Frontal cortex (tissue), 4 donors: ENCODE results near the gene MTHFD2L. TPM values are rescaled to one million over a fixed set of nuclear protein-coding genes. Genes with fewer than 3 reads are reported as not detected.
"Not testable (repeated sequence)": the region's sequence is repeated elsewhere in the genome, so short reads cannot be mapped to it uniquely, and the experiment has no call there.

Source experiments
- DNase-seq, 2 donors: peaks; one replicate each; pipeline ENCODE4 v3.0.0; 2012; ENCODE audit warnings: low spot score in 2 of 2
- FAIRE-seq: peaks from 2 replicates; lab custom pipeline; 2012; peaks lifted over from hg19 to GRCh38; lab: Jason Lieb, UNC
- total RNA-seq: library from RNA; depleted of rRNA; stranded (reverse); fragments of >200 nt; gene quantifications from one replicate; pipeline ENCODE4 v1.2.3, GENCODE V29; 2014
- donor health status: control.
- donor health status: control.
- donor health status: control.

MTHFD2L gene
- total RNA-seq, 1 donor from 2014 or later, result 44.0 TPM

DNA sequence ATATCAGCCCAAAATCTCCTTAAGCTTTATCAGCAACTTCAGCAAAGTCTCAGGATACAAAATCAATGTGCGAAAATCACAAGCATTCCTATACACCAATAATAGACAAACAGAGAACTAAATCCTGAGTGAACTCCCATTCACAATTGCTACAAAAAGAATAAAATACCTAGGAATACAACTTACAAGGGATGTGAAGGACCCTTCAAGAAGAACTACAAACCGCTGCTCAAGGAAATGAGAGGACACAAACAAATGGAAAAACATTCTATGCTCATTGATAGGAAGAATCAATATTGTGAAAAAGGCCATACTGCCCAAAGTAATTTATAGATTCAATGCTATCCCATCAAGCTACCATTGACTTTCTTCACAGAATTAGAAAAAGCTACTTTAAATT is 27.1 kb upstream of the MTHFD2L start:
- DNase-seq, FAIRE-seq: not testable (repeated sequence)

DNA sequence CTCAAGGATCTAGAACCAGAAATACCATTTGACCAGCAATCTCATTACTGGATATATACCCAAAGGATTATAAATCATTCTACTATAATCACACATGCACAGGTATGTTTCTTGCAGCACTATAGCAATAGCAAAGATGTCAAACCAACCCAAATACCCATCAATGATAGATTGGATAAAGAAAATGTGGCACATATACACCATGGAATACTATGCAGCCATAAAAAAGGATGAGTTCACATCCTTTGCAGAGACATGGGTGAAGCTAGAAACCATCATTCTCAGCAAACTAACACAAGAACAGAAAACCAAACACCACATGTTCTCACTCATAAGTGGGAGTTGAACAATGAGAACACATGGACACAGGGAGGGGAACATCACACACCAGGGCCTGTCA is 25.7 kb upstream of the MTHFD2L start:
- not testable (repeated sequence) for DNase-seq, FAIRE-seq

DNA sequence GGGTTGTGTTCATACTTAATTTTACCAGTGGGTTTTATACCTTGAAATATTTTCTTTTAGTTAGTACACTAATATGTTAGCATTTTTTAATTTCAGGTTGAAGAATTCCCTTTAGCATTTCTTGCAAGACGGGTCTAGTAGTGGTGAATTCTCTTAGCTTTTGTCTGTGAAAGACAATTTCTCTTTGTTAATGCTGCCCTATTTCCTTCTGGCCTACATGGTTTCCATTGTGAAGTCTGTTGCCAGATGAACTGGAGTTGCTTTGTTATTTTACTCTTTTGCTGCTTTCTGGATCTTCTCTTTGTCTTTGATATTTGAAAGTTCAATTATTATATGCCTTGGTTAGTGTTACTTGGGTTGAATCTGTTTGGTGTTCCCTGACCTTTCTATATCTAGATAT is 25.0 kb upstream of the MTHFD2L start:
- no peak for DNase-seq

DNA sequence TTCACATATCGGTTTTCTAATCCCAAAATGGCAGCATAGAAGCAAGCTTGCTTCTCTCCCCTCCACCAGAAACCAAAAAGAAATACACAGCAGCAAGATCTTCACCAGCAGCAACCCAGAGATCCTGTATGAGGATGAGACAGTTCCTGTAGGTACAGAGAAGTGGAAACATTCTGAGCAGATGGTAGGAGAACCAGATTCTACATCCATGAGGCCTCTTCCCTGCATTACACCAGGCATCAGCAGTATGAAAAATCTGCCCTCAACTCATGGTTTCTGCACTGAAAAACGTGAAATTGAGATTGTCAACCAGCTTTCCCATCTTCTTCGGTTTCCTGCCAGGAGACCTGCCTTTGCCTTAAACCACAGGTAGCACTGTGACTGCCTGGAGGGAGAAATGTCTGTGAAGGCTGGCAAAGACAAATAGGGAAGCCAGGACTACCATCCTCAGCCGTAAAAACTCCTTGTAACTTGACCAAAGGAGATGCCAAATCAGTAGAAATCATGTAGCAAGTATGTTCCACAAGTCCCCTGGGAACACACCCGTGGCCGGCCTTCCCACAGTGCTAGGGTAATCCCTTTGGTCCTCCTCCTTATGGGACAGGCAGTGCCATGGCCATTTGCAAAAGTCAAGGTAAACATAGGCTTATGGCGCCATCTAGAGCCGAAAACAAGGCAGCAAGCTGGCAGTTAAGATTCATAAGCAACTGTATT is 24.0 kb upstream of the MTHFD2L start:
- FAIRE-seq (no peak), DNase-seq (no peak)

More for the DNA sequence above, 25.0 kb upstream of the MTHFD2L start:
- FAIRE-seq, result peak; percentile 55

DNA sequence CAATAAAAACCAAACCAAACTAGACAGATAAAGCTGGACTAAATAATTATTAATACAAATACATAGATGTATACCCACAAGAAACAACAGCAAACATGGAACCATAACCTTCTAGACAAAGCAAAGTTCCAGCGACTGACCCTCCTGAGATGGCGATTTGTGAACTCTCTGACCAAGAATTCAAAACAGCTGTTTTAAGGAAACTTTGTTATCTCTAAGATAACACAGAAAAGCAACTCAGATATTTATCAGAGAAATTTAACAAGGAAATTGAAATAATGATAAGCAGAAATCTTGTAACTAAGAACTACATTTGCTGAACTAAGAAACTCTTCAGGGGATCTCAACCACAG is 23.4 kb upstream of the MTHFD2L start:
- DNase-seq, result no peak
- FAIRE-seq, result no peak

DNA sequence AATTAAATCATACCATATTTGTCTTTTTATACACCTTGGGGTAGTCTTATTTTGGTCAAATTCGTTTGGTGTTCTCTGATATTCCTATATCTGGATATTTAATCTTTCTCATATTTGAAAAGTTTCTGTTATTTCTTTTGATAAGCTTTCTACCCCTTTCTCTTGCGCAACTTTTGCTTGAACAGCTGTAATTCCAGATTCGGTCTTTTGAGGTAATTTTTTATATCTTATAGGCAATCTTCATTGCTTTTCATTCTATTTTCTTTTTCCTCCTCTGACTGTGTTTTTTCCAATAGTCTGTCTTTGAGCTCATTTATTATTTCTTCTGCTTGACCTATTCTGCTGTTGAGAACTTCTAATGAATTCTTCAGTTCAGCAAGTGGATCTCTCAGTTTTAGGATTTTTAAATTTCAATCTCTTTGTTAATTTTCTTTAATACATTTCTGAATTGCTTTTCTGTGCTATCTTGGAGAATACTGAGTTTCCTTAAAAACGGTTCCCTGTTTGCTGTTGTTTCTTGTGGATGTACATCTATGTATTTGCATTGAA is 11.3 kb upstream of the MTHFD2L start:
- no peak for DNase-seq

DNA sequence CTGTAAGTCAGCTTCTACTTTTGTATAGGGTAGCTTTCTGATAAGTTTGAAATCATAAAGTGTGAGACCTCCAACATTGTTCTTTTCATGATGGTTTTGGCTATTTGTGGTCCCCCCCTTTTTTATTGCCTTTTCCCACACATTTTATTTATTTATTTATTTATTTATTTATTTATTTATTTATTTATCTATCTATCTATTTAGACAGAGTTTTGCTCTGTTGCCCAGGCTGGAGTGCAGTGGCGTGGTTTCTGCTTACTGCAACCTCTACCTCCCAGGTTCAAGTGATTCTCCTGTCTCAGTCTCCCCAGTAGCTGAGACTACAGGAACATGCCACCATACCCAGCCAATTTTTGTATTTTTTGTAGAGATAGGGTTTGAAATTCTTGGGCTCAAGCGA is 9.7 kb upstream of the MTHFD2L start:
- DNase-seq (no peak), FAIRE-seq (no peak)

More for the DNA sequence above, 11.3 kb upstream of the MTHFD2L start:
- FAIRE-seq, result no peak

DNA sequence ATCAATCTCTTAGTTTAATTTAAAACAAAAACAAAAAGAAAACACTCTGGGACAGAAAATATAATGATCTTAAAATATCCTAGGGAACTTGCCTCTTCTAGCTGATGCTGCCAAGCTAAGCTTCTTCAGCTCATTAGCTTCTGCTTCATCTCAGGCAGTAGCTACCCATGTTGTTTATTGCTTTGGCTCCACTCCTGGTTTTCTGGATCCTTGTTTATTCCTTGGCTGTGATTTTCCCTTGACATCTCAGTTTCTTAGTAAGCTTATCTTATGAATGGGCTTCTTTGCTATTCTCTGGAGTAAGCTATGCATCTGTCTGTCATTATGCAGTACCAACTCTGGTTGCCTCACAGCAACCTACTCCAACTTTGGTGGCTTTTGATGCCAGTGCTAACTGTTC is 5.1 kb upstream of the MTHFD2L start:
- DNase-seq, result no peak
- no peak for FAIRE-seq

DNA sequence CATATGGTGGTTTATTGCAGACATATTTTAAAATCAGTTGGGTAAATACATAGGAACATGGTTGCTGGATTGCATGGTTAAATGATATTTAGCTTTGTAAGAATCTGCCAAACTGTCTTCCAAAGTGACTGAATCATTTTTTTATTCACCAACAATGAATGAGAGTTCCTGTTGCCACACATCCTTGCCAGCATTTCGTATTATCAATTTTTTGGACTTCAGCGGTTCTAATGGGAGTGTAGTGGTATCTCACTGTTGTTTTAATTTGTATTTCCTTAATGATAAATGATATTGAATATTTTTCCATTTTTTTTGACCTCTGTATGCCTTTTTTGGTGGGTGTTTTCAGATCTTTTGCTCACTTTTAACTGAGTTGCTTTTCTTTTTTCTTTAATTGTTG is 1.4 kb upstream of the MTHFD2L start:
- FAIRE-seq, result no peak
- DNase-seq, result no peak

DNA sequence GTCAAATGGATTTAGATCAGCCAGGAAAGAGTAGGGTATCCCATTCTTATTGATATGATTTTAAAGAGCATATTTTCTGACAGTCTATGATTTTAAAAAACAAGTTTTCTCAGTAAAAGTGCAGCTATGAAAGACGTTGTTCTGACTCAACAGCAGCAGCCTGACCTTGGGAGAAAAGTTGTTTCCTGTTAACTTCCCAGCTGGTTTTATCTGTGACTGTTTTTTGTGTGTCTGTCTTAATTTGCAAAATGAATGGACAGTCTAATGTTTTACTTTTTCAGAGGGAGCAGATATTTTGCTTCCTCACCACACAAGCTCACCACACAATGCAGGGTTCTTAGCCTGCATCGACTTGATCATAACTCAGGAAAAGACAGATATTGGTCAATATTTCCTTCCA is 764 bp upstream of the MTHFD2L start:
- DNase-seq (no peak), FAIRE-seq (no peak)

DNA sequence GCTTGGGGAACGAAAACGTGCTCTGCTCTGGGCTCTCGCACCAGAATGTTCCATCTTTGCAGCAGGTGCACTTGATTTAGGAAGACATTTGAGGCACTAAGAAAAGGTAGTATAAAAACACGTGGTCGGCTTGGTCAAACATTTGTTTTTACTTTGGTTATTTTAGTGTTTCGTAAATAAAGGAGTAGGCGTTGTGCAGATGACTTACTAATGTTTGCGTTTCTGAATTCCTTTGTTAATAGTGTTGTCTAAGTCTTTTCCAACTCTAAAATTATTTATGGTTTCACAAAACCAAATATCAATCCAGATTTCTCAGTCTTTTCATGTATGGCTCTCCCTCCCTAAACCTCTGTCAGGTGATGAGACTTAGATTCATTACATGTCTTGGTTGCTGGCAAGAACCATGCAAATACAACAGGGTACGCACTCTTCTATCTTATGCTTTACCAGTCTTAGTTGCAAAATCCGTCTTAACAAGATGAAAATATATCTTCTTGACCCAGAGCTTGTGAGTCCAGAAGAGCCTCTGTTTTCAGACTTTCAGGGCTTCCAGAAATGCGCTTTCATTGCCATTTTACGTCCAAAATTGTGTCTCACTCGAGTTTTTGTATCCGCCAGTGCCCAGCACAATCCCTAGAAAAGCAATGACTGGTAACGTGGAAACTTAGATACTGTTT is 686 bp downstream of the MTHFD2L start:
- FAIRE-seq, result no peak
- DNase-seq, result peak in 1 of 2 donors; percentile 10

DNA sequence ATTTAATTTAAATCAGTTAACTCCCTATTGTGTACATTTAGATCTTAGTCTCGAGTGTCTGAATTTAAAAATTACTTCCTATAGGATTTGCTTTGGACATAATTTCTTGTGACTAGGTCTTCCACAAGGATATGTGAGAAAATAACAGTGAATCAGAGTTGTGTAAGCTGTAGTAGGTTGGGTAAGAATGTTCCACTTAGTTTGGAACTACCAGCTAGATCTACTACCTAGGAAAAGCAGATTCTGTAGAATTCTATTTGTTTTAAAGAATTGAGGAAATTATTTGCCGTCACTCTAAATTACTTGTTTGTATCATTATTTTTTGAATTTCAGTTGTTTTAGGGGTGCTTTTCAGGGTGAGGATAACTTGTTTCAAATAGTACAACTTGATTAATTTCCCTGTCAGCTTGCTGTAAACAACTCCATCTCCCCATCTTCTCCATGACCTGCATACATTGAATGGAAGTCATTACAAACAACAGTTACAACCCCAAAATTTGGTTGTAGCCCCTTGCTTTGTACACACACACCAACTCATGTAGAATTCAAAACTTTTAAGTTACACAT is 1.3 kb downstream of the MTHFD2L start:
- FAIRE-seq, result no peak

DNA sequence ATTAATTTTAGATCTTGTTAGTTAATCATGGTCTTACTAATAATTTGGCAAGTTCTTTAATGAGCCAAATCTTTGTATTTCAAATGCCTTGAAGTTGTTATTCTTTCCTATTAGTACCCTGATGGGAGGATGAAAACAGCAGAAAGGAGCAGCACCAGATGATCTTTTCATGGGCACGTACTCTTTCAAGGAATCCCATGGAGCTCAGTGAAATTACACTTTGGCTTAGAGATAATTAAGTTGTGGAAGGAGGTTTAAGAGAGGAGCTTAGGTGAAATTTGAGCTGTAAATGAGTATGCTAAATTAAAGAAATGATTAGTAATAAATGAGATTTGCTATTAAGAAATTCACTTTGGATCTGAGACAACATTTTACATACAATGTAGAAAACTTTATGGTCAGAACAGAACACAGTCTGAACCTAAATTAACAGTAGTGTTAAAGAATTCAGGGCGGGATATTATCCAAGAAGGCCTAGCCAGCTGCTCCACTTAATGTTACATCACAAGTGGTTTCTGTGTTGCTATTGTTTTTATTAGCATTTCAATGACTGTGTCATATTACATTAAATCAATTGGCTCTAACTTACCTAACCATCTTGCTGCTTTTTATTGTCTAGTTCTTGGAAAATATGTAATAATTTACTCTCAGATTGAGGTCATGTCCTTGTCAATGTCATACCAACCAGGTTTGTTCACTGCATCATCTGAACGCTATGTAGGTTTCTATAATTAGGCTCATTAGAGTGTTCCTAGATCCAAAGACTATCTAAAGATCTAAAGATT is 3.9 kb downstream of the MTHFD2L start:
- FAIRE-seq, result no peak
- no peak for DNase-seq

More for the DNA sequence above, 1.3 kb downstream of the MTHFD2L start:
- DNase-seq, result no peak

DNA sequence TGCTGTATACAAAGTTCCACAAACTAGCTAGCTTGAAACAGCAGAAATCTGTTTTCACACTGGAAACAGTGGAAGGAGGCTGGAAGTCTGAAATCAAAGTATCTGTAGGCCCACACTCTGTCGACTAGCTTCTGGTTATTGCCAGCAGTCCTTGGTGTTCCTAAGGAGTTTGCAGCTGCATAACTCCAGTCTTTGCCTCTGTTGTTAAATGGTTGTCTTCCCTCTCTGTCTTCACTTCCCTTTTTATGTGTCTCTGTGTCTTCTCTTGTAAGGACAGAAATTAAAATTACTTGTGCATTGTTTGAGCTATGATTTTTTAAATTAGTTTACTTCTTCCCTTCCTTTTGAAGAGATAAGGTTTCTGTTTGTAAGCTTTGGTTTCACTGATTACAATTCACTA is 8.2 kb downstream of the MTHFD2L start:
- FAIRE-seq (no peak), DNase-seq (no peak)

DNA sequence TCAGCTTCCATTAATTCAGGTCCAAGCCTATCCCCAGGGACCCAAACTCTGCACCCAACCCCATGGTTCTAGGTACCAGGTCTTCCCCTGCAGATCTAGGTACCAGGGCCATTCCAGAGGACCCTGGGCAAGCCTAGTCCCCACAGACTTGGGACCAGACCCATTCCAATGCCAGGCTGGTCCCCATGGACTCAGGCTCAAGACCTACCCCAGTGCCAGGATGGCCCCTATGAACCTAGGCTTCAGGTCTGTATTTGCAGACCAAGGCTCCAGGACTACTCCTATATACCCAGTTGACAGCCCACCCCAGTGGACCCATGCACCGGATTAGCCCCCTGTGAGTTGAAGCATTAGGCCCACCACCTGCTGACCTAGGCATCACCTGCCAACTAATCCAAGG is 8.9 kb downstream of the MTHFD2L start:
- FAIRE-seq, result no peak
- no peak for DNase-seq

DNA sequence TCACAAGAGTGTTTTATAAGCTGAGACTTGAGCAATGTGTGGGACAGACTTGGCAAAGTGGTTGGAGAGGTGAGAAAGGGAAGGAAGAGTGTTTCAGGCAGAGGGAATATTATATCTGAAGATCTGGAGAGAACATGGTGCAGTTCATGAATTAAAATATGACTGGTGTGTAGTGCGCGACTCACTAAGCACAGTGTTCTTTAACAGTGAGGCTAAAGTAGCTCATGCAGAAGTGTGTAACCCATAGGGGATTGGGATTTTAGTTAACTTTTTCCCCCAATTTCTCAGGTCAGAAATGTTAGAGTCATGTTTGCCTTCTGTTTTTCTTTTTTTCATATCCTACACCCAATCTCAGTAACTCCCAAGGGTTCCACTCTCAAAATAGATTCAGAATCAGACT is 9.7 kb downstream of the MTHFD2L start:
- FAIRE-seq (no peak), DNase-seq (no peak)

DNA sequence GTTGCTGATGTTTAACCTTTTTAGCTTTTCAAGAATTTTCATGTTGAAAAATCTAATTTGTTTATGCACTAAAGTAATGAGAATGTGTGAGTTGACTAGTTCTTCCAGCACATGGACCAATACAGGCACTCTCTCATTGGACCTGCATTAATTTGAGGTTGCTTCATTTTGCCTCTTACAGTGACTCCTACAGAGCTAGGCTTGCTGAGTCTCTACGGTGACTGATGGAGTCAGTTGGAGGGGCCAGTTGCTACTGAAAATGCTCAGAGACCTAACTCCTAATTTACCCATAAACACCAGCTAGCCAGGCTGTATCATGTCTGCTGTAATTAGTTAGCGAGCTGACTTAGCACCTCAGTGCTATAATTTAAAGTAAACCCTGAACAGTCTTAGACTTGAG is 10.9 kb downstream of the MTHFD2L start:
- DNase-seq (no peak), FAIRE-seq (no peak)

DNA sequence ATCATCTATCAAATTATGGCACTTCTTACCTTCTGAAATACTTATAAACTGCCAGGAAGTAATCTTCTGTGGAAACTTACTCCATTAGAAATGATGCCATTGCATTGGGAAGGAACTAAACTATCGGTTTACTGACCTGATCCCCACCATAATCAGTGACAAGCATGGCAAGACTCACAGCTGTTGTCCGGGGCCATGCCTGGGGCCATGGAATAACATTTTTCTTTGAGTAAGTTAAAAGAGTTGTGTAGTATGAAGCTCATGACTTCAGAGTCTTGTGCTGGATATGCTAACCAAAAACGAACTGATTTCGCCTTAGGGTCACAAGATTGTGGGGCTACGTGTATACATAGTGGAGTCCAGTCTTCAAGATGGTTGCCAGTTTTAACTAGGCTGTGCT is 15.4 kb downstream of the MTHFD2L start:
- no peak for DNase-seq
- FAIRE-seq, result no peak

DNA sequence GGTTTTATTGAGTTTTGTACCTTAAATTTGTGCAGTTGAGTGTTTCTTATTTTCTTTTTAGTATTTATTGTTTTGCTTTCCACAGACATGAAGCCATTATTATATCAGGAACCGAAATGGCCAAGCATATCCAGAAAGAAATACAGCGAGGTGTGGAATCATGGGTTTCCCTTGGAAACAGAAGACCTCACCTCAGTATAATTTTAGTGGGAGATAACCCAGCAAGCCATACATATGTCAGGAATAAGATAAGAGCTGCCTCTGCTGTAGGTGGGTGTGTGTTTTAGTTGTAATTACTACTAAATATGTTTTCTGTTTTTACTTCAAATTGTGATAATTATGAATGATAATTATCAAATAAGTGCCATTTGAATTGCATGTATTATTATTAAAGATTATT is 16.5 kb downstream of the MTHFD2L start:
- no peak for FAIRE-seq
- no peak for DNase-seq

DNA sequence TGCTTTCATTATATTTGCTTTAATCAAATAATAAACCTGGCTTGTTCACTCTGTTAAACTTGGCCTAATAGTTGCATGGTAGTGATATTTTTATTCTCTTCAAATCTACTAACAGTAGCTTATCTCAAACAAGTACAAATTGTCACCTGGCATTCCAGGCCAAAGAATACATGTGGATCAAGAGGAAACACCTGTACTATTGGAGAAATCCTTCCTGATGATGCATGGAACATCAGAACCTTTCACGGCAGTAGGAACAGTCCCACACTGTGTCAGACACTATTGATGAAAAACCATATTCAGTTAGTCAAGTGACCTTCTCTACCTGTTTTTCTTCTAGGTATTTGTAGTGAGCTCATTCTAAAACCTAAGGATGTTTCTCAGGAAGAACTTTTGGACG is 17.0 kb downstream of the MTHFD2L start:
- FAIRE-seq, result no peak
- no peak for DNase-seq
